HepG2 (cell line): Measurements from ENCODE around the gene SP9. TPM values are rescaled to one million over a fixed set of nuclear protein-coding genes. Genes with fewer than 3 reads are reported as not detected.

Source experiments
- EHMT2 ChIP-seq: fragments of 200-600 bp; sonication (generic); IDR thresholded peaks from 2 replicates; pipeline ENCODE4 v1.7.0; 2017; ENCODE audit warnings: antibody characterized with exemption, low read depth, low read length, borderline replicate concordance
- HDAC2 ChIP-seq: sonication (generic); formaldehyde crosslinking; IDR thresholded peaks from 2 replicates; pipeline ENCODE4 v1.4.0; 2020; ENCODE audit warnings: missing genetic modification reagents
- HNRNPLL ChIP-seq: fragments of 200-400 bp; formaldehyde crosslinking; IDR thresholded peaks from 2 replicates; pipeline ENCODE4 v1.6.1; 2017; ENCODE audit warnings: mild to moderate bottlenecking, low read depth, low read length; ENCODE audit not compliant: poor library complexity, severe bottlenecking
- HOXA5 ChIP-seq: sonication (generic); formaldehyde crosslinking; IDR thresholded peaks from 2 replicates; pipeline ENCODE4 v1.4.0; 2020; ENCODE audit warnings: missing genetic modification reagents
- JUNB ChIP-seq: sonication (generic); formaldehyde crosslinking; IDR thresholded peaks from 2 replicates; pipeline ENCODE4 v1.8.0; 2022; ENCODE audit warnings: missing genetic modification reagents, mild to moderate bottlenecking, borderline replicate concordance
- NR2F6 ChIP-seq, 2 experiments: IDR thresholded peaks; 2 replicates each; pipeline ENCODE4 v1.6.1; 2016; ENCODE audit warnings: antibody characterized with exemption in 1 of 2, mild to moderate bottlenecking in 1 of 2
- PHF5A ChIP-seq: IDR thresholded peaks from one replicate; pipeline ENCODE4 v1.6.1; 2018; ENCODE audit warnings: low read depth, missing genetic modification reagents; ENCODE audit not compliant: unreplicated experiment
- TEAD3 ChIP-seq: optimal IDR thresholded peaks from 2 replicates; pipeline ENCODE3; 2016; ENCODE audit warnings: borderline replicate concordance
- ZFP90 ChIP-seq: sonication (generic); formaldehyde crosslinking; IDR thresholded peaks from 2 replicates; pipeline ENCODE4 v1.8.0; 2022; ENCODE audit warnings: missing genetic modification reagents, mild to moderate bottlenecking, inconsistent platforms, borderline replicate concordance
- ZKSCAN8 ChIP-seq: IDR thresholded peaks from 2 replicates; pipeline ENCODE4 v1.6.1; 2016; ENCODE audit warnings: borderline replicate concordance, missing genetic modification reagents, missing compliant biosample characterization
- ZNF224 ChIP-seq: sonication (generic); formaldehyde crosslinking; IDR thresholded peaks from 2 replicates; pipeline ENCODE4 v1.5.0; 2020; ENCODE audit warnings: mild to moderate bottlenecking, missing genetic modification reagents
- ZNF230 ChIP-seq: sonication (generic); formaldehyde crosslinking; IDR thresholded peaks from 2 replicates; pipeline ENCODE4 v1.4.0; 2020; ENCODE audit warnings: mild to moderate bottlenecking, missing genetic modification reagents
- ZNF33B ChIP-seq: sonication (generic); formaldehyde crosslinking; IDR thresholded peaks from 2 replicates; pipeline ENCODE4 v1.5.1; 2020; ENCODE audit warnings: mild to moderate bottlenecking, missing genetic modification reagents
- ZNF407 ChIP-seq: sonication (generic); formaldehyde crosslinking; IDR thresholded peaks from one replicate; pipeline ENCODE4 v1.5.1; 2020; ENCODE audit warnings: mild to moderate bottlenecking, missing genetic modification reagents; ENCODE audit errors: not compliant biosample characterization
- ZNF451 ChIP-seq: sonication (generic); formaldehyde crosslinking; IDR thresholded peaks from 2 replicates; pipeline ENCODE4 v1.5.0; 2020; ENCODE audit warnings: mild to moderate bottlenecking, missing genetic modification reagents
- ZNF468 ChIP-seq: sonication (generic); formaldehyde crosslinking; IDR thresholded peaks from 2 replicates; pipeline ENCODE4 v1.8.0; 2022; ENCODE audit warnings: mild to moderate bottlenecking, moderate library complexity, missing genetic modification reagents
- ZNF644 ChIP-seq: IDR thresholded peaks from 2 replicates; pipeline ENCODE4 v1.6.1; 2016; ENCODE audit warnings: low read depth
- ZNF672 ChIP-seq: sonication (generic); formaldehyde crosslinking; IDR thresholded peaks from 2 replicates; pipeline ENCODE4 v1.8.1; 2022; ENCODE audit warnings: missing genetic modification reagents
- ZNF816 ChIP-seq: sonication (generic); formaldehyde crosslinking; IDR thresholded peaks from 2 replicates; pipeline ENCODE4 v1.8.0; 2022; ENCODE audit warnings: missing genetic modification reagents, mild to moderate bottlenecking, borderline replicate concordance
- polyA plus RNA-seq, 8 experiments: library from polyadenylated mRNA; depleted of rRNA in 3 of 8; stranded (reverse) in 7 of 8; unstranded in 1 of 8; fragments of >200 nt; fragmentation: Illumina TruSeq in 4 of 8; extraction: Trizol in 4 of 8; gene quantifications; 2 replicates each; pipeline versions ENCODE4 v1.2.1 to v1.2.3, GENCODE V29; 2011 to 2016; ENCODE audit warnings: low read depth in 4 of 8, missing spikeins in 1 of 8, mixed read lengths in 1 of 8; ENCODE audit not compliant: insufficient read depth in 1 of 8
- total RNA-seq, 5 experiments: library from RNA; depleted of rRNA; stranded (reverse); fragments of >200 nt; fragmentation: Illumina TruSeq; extraction: Trizol; gene quantifications; 2 replicates each; pipeline ENCODE4 v1.2.3, GENCODE V29; 2016; ENCODE audit warnings: low read depth in 1 of 5
- TF ChIP-seq, protein P1 (sequence below): sonication (generic); formaldehyde crosslinking; IDR thresholded peaks from 2 replicates; pipeline ENCODE4 v1.5.1; 2020; ENCODE audit warnings: missing genetic modification reagents, mild to moderate bottlenecking, borderline replicate concordance

The SP9 gene
- total and polyA plus RNA-seq, 2 of the 13 experiments (the other 11 are each of a cell fraction or from before 2014, with no cell fraction given): not detected

DNA sequence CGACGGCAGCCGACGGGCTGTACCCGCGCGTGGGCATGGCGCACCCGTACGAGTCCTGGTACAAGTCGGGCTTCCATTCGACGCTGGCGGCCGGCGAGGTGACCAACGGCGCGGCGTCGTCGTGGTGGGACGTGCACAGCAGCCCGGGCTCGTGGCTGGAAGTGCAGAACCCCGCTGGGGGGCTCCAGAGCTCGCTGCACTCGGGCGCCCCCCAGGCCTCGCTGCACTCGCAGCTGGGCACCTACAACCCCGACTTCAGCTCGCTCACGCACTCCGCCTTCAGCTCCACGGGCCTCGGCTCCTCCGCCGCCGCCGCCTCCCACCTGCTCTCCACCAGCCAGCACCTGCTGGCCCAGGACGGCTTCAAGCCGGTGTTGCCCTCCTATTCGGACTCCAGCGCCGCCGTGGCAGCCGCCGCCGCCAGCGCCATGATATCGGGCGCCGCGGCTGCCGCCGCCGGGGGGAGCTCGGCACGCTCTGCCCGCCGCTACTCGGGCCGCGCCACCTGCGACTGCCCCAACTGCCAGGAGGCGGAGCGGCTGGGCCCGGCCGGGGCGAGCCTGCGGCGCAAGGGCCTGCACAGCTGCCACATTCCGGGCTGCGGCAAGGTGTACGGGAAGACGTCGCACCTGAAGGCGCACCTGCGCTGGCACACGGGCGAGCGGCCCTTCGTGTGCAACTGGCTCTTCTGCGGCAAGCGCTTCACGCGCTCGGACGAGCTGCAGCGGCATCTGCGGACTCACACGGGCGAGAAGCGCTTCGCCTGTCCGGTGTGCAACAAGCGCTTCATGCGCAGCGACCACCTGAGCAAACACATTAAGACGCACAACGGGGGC, 2.0 kb downstream of the SP9 start (continued):
- TF ChIP-seq, protein P1, sequence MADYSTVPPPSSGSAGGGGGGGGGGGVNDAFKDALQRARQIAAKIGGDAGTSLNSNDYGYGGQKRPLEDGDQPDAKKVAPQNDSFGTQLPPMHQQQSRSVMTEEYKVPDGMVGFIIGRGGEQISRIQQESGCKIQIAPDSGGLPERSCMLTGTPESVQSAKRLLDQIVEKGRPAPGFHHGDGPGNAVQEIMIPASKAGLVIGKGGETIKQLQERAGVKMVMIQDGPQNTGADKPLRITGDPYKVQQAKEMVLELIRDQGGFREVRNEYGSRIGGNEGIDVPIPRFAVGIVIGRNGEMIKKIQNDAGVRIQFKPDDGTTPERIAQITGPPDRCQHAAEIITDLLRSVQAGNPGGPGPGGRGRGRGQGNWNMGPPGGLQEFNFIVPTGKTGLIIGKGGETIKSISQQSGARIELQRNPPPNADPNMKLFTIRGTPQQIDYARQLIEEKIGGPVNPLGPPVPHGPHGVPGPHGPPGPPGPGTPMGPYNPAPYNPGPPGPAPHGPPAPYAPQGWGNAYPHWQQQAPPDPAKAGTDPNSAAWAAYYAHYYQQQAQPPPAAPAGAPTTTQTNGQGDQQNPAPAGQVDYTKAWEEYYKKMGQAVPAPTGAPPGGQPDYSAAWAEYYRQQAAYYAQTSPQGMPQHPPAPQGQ: no peak
- no peak for TF ChIP-seq ZKSCAN8 (CRISPR knock-in tag)
- TF ChIP-seq HDAC2 (CRISPR knock-in tag): no peak
- TF ChIP-seq ZNF33B (CRISPR knock-in tag): no peak
- TF ChIP-seq ZNF672 (CRISPR knock-in tag): 0 out of 2 replicates have a peak, but pooled peaks have one; percentile 24
- no peak for TF ChIP-seq NR2F6 (IDR thresholded peaks at IDR 0.05)
- TF ChIP-seq NR2F6 (CRISPR knock-in tag; IDR thresholded peaks at IDR 0.05): no peak
- no peak for TF ChIP-seq ZFP90 (CRISPR knock-in tag)
- TF ChIP-seq ZNF407 (CRISPR knock-in tag): no peak
- TF ChIP-seq ZNF468 (CRISPR knock-in tag): no peak
- no peak for TF ChIP-seq HOXA5 (CRISPR knock-in tag)
- no peak for TF ChIP-seq ZNF224 (CRISPR knock-in tag)
- TF ChIP-seq ZNF816 (CRISPR knock-in tag): no peak; the same call in 1 of the 2 replicates
- 0 out of 2 replicates have a peak, but pooled peaks have one; percentile 35 for TF ChIP-seq JUNB (CRISPR knock-in tag)
- TF ChIP-seq TEAD3: no peak
- TF ChIP-seq PHF5A: no peak
- peak; percentile 63; the same call in 1 of the 2 replicates for TF ChIP-seq ZNF230 (CRISPR knock-in tag)
- TF ChIP-seq EHMT2: no peak
- TF ChIP-seq HNRNPLL: peak; percentile 93
- TF ChIP-seq ZNF451 (CRISPR knock-in tag): 0 out of 2 replicates have a peak, but pooled peaks have one; percentile 35
- no peak for TF ChIP-seq ZNF644 (CRISPR knock-in tag)
